ENCODE data around the gene ERG.

DNA sequence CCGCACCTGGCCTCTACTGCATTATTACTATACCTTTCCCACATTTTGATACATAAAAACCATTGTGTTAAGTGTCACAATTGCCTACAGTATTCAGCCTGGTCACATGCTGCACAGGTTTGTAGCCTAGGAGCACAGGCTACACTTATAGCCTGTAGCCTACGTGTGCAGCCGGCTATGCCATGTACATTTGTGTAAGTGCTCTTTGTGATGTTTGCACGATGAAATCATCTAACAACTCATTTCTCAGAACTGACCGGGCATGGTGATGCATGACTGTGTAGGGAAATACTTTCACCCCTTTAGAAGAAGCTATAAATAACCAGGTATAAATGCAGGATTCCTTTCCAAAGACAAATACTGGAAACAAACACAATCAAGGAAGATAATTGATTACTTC is 12.1 kb downstream of the ERG start:
- TF ChIP-seq, protein P1, sequence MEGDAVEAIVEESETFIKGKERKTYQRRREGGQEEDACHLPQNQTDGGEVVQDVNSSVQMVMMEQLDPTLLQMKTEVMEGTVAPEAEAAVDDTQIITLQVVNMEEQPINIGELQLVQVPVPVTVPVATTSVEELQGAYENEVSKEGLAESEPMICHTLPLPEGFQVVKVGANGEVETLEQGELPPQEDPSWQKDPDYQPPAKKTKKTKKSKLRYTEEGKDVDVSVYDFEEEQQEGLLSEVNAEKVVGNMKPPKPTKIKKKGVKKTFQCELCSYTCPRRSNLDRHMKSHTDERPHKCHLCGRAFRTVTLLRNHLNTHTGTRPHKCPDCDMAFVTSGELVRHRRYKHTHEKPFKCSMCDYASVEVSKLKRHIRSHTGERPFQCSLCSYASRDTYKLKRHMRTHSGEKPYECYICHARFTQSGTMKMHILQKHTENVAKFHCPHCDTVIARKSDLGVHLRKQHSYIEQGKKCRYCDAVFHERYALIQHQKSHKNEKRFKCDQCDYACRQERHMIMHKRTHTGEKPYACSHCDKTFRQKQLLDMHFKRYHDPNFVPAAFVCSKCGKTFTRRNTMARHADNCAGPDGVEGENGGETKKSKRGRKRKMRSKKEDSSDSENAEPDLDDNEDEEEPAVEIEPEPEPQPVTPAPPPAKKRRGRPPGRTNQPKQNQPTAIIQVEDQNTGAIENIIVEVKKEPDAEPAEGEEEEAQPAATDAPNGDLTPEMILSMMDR (IDR thresholded peaks at IDR 0.05; ENCODE audit: poor library complexity, severe bottlenecking) = no peak
- TF ChIP-seq POLR2AphosphoS5 (IDR thresholded peaks at IDR 0.05) = no peak
- TF ChIP-seq EZH2 (IDR thresholded peaks at IDR 0.05; ENCODE audit: borderline replicate concordance, insufficient read depth, low read length, poor library complexity, severe bottlenecking) = no peak
- TF ChIP-seq MXI1 (conservative IDR thresholded peaks at IDR 0.05; ENCODE audit: poor library complexity, severe bottlenecking) = no peak
- TF ChIP-seq RAD21 (conservative IDR thresholded peaks at IDR 0.05) = no peak
